H9 (cell line): Measurements from ENCODE around the gene SLAMF1. TPM values are rescaled to one million over a fixed set of nuclear protein-coding genes. Genes with fewer than 3 reads are reported as not detected.
"Not testable (repeated sequence)": the region's sequence is repeated elsewhere in the genome, so short reads cannot be mapped to it uniquely, and the experiment has no call there.

Source experiments
- DNase-seq: peaks from one replicate; pipeline ENCODE4 v3.0.0-alpha.2; 2017
- H2AFZ ChIP-seq: one replicate; pipeline ENCODE4 v1.6.1; 2013; ENCODE audit warnings: mild to moderate bottlenecking, low read length, control low read depth, moderate library complexity
- H2AK5ac ChIP-seq: 2 replicates; pipeline ENCODE4 v1.6.1; 2013; ENCODE audit warnings: low read length, control low read depth, mixed read lengths; ENCODE audit not compliant: insufficient read length
- H2BK120ac ChIP-seq: one replicate; pipeline ENCODE4 v1.6.1; 2013; ENCODE audit warnings: low read depth, mild to moderate bottlenecking, low read length, control low read depth, inconsistent platforms; ENCODE audit not compliant: poor library complexity, severe bottlenecking
- H2BK12ac ChIP-seq: 2 replicates; pipeline ENCODE4 v1.6.1; 2013; ENCODE audit warnings: low read length, control low read depth, mixed read lengths, low read depth; ENCODE audit not compliant: insufficient read length
- H2BK15ac ChIP-seq: 2 replicates; pipeline ENCODE4 v1.6.1; 2013; ENCODE audit warnings: low read depth, low read length, control low read depth
- H2BK20ac ChIP-seq: one replicate; pipeline ENCODE4 v1.6.1; 2013; ENCODE audit warnings: low read depth, mild to moderate bottlenecking, low read length, control low read depth, inconsistent platforms; ENCODE audit not compliant: poor library complexity, severe bottlenecking
- H2BK5ac ChIP-seq: 2 replicates; pipeline ENCODE4 v1.6.1; 2013; ENCODE audit warnings: low read length, control low read depth, mixed read lengths; ENCODE audit not compliant: insufficient read length
- H3K14ac ChIP-seq: 2 replicates; pipeline ENCODE4 v1.6.1; 2013; ENCODE audit warnings: low read length, control low read depth; ENCODE audit not compliant: insufficient read depth
- H3K18ac ChIP-seq: 2 replicates; pipeline ENCODE4 v1.6.1; 2013; ENCODE audit warnings: low read depth, mild to moderate bottlenecking, mixed read lengths, low read length, control low read depth; ENCODE audit not compliant: insufficient read length
- H3K23ac ChIP-seq: 2 replicates; pipeline ENCODE4 v1.6.1; 2013; ENCODE audit warnings: low read length, control low read depth, mixed read lengths, low read depth; ENCODE audit not compliant: insufficient read length
- H3K23me2 ChIP-seq: 2 replicates; pipeline ENCODE4 v1.6.1; 2013; ENCODE audit warnings: low read depth, mild to moderate bottlenecking, mixed read lengths, low read length, control low read depth; ENCODE audit not compliant: insufficient read length, poor library complexity, severe bottlenecking
- H3K27ac ChIP-seq: 2 replicates; pipeline ENCODE4 v1.5.1; 2013; ENCODE audit warnings: low read length, control low read depth, mixed read lengths, low read depth; ENCODE audit not compliant: insufficient read length
- H3K27me3 ChIP-seq: 2 replicates; pipeline ENCODE4 v1.6.1; 2013; ENCODE audit warnings: low read length, control low read depth, inconsistent platforms; ENCODE audit not compliant: insufficient read depth
- H3K4ac ChIP-seq: 2 replicates; pipeline ENCODE4 v1.6.1; 2013; ENCODE audit warnings: low read depth, mild to moderate bottlenecking, control low read depth, inconsistent platforms, low read length, moderate library complexity
- H3K4me1 ChIP-seq: 2 replicates; pipeline ENCODE4 v1.6.1; 2013; ENCODE audit warnings: low read length, control low read depth, inconsistent platforms; ENCODE audit not compliant: insufficient read depth
- H3K4me2 ChIP-seq: 2 replicates; pipeline ENCODE4 v1.6.1; 2013; ENCODE audit warnings: low read length, control low read depth, mixed read lengths; ENCODE audit not compliant: insufficient read length, insufficient read depth
- H3K56ac ChIP-seq: 2 replicates; pipeline ENCODE4 v1.6.1; 2013; ENCODE audit warnings: low read depth, mild to moderate bottlenecking, mixed read lengths, low read length, control low read depth; ENCODE audit not compliant: insufficient read length
- H3K79me1 ChIP-seq: 2 replicates; pipeline ENCODE4 v1.6.1; 2013; ENCODE audit warnings: low read depth, mild to moderate bottlenecking, moderate library complexity, low read length, control low read depth, inconsistent platforms; ENCODE audit not compliant: insufficient read depth, poor library complexity, severe bottlenecking
- H3K79me2 ChIP-seq: 2 replicates; pipeline ENCODE4 v1.6.1; 2013; ENCODE audit warnings: low read length, control low read depth, inconsistent platforms; ENCODE audit not compliant: insufficient read depth
- H3K9ac ChIP-seq: 2 replicates; pipeline ENCODE4 v1.6.1; 2013; ENCODE audit warnings: low read length, control low read depth, mixed read lengths; ENCODE audit not compliant: insufficient read length; ENCODE audit errors: extremely low read depth
- H3K9me3 ChIP-seq: one replicate; pipeline ENCODE4 v1.6.1; 2013; ENCODE audit warnings: low read depth, low read length, inconsistent platforms; ENCODE audit not compliant: control insufficient read depth
- H3T11ph ChIP-seq: one replicate; pipeline ENCODE4 v1.6.1; 2013; ENCODE audit warnings: mild to moderate bottlenecking, low read length, control low read depth, inconsistent platforms
- H4K20me1 ChIP-seq: one replicate; pipeline ENCODE4 v1.6.1; 2013; ENCODE audit not compliant: control insufficient read depth, insufficient read length, insufficient read depth
- H4K5ac ChIP-seq: 2 replicates; pipeline ENCODE4 v1.6.1; 2013; ENCODE audit warnings: low read depth, mild to moderate bottlenecking, mixed read lengths, low read length, control low read depth; ENCODE audit not compliant: insufficient read length
- H4K8ac ChIP-seq: replicated peaks from 2 replicates; pipeline ENCODE4 v1.6.1; 2013; ENCODE audit warnings: low read length, control low read depth, mixed read lengths, low read depth; ENCODE audit not compliant: insufficient read length
- H4K91ac ChIP-seq: 2 replicates; pipeline ENCODE4 v1.6.1; 2013; ENCODE audit warnings: low read depth, mild to moderate bottlenecking, moderate library complexity, mixed read lengths, low read length, control low read depth; ENCODE audit not compliant: insufficient read length
- H3K27ac Mint-ChIP-seq, 3 experiments: 2 replicates in 2 of 3; 3 replicates in 1 of 3; pipeline ENCODE4 v1.8.0; 2020 to 2021; ENCODE audit warnings: mixed read lengths in 3 of 3, mild to moderate bottlenecking in 1 of 3, moderate library complexity in 1 of 3
- H3K27me3 Mint-ChIP-seq: 2 replicates; pipeline ENCODE4 v1.8.0; 2021; ENCODE audit warnings: low read depth, mild to moderate bottlenecking, moderate library complexity, mixed read lengths
- H3K36me3 Mint-ChIP-seq, 3 experiments: 2 replicates in 2 of 3; 3 replicates in 1 of 3; pipeline ENCODE4 v1.8.0; 2020 to 2021; ENCODE audit warnings: low read depth in 3 of 3, mixed read lengths in 3 of 3; ENCODE audit not compliant: insufficient read depth in 1 of 3
- H3K4me1 Mint-ChIP-seq, 2 experiments: 2 replicates each; pipeline ENCODE4 v1.8.0; 2020; ENCODE audit warnings: mixed read lengths in 2 of 2
- H3K4me3 Mint-ChIP-seq, 2 experiments: 2 replicates in 1 of 2; 3 replicates in 1 of 2; pipeline ENCODE4 v1.8.0; 2020 to 2021; ENCODE audit warnings: mild to moderate bottlenecking in 2 of 2, mixed read lengths in 2 of 2, moderate library complexity in 1 of 2
- H3K9me3 Mint-ChIP-seq, 2 experiments: 2 replicates in 1 of 2; 3 replicates in 1 of 2; pipeline ENCODE4 v1.8.0; 2020; ENCODE audit warnings: mild to moderate bottlenecking in 2 of 2, mixed read lengths in 2 of 2, moderate library complexity in 1 of 2
- CTCF ChIP-seq: fragments of 200-600 bp; sonication (generic); conservative IDR thresholded peaks from 3 replicates; pipeline ENCODE4 v1.8.0; 2021; ENCODE audit warnings: antibody characterized with exemption, mild to moderate bottlenecking
- WGBS: extraction: QIAGEN DNeasy Blood & Tissue Kit; methylation state at CpG from one replicate; pipeline ENCODE4 v1.1.7; 2013; ENCODE audit warnings: missing lambda C conversion rate, low lambda C conversion rate, mixed read lengths; ENCODE audit not compliant: insufficient read length; ENCODE audit errors: extremely low coverage; 5-methylcytosine and 5-hydroxymethylcytosine counted together
- total RNA-seq: library from RNA; stranded (reverse); gene quantifications from 2 replicates; pipeline ENCODE4 v1.2.1, GENCODE V29; 2021

SLAMF1 gene
- total RNA-seq, 1 experiment from 2014 or later, result not detected

- Histone ChIP-seq H3K27me3 (no peaks in the 10 kb centered on the region), H2BK5ac (no peak overlapping the region), H2AK5ac (no peak overlapping the region), H3T11ph (peak overlapping the region; percentile 72), H4K20me1 (no peaks in the 10 kb centered on the region), H4K91ac (peak overlapping the region; percentile 25), H4K5ac (no peak overlapping the region), H3K4me2 (no peak overlapping the region), H3K9ac (no peak overlapping the region), H3K4ac (peak overlapping the region; percentile 75), H3K23me2 (no peaks in the 10 kb centered on the region), H3K79me2 (no peaks in the 10 kb centered on the region), H3K56ac (no peak overlapping the region), H2BK120ac (no peak overlapping the region), H2BK20ac (no peak overlapping the region), H3K27ac (peak overlapping the region; percentile 89), H3K14ac (no peak overlapping the region), H2BK15ac (no peak overlapping the region), H2BK12ac (peak overlapping the region; percentile 95), H2AFZ (no peak overlapping the region), H3K23ac (no peak overlapping the region), H3K9me3 (no peaks in the 10 kb centered on the region), H3K4me1 (peaks cover 13% of the 10 kb centered on the region; the same call in 1 of the 2 replicates), H3K79me1 (no peaks in the 10 kb centered on the region), H4K8ac (no peak overlapping the region), H3K18ac (peak overlapping the region; percentile 79)
- peaks cover 37 to 53% of the 10 kb centered on the region in 2 experiments for H3K4me1 Mint-ChIP-seq
- no peaks in the 10 kb centered on the region; a peak in 2 of 5 replicates for H3K9me3 Mint-ChIP-seq
- H3K36me3 Mint-ChIP-seq, result peaks cover 0 to 5% (median 2%) of the 10 kb centered on the region in 3 experiments; a peak in 3 of 7 replicates
- H3K27ac Mint-ChIP-seq, result peak overlapping the region; percentile 95 to 99 (median 95)
- DNase-seq, result no peak
- no CpG with 5 or more reads among the region's 9 CpGs for WGBS
- no peak for TF ChIP-seq CTCF
- peak overlapping the region in 1 of 2 experiments; percentile 4; a peak in 2 of 5 replicates for H3K4me3 Mint-ChIP-seq
- no peaks in the 10 kb centered on the region; the same call in 1 of the 2 replicates for H3K27me3 Mint-ChIP-seq
These were observed 6.2 kb upstream of the SLAMF1 start for GRCh38 chr1:160652924-160653619.

- H4K20me1 ChIP-seq, H2AK5ac ChIP-seq, H4K5ac ChIP-seq, H3K79me2 ChIP-seq, H4K8ac ChIP-seq, H2BK15ac ChIP-seq, H3K27me3 ChIP-seq, H2BK12ac ChIP-seq, H3K56ac ChIP-seq, H2AFZ ChIP-seq, H3K14ac ChIP-seq, H3K23me2 ChIP-seq, H3K23ac ChIP-seq, H2BK120ac ChIP-seq, H3K36me3 Mint-ChIP-seq, H3K18ac ChIP-seq, H3K4me2 ChIP-seq, H2BK5ac ChIP-seq, H3K9me3 ChIP-seq, H3K27me3 Mint-ChIP-seq, H3K9ac ChIP-seq, H3K79me1 ChIP-seq, H2BK20ac ChIP-seq, H3T11ph ChIP-seq, H4K91ac ChIP-seq, H3K9me3 Mint-ChIP-seq: not testable (repeated sequence)
- Mint-ChIP-seq H3K27ac (peak overlapping the region; percentile 95 to 99 (median 95)), H3K4me1 (peaks cover 37 to 45% of the 10 kb centered on the region in 2 experiments), H3K4me3 (peak overlapping the region; percentile 4 to 24; a peak in 2 of 5 replicates)
- peak overlapping the region; percentile 75; the same call in 1 of the 2 replicates for H3K4ac ChIP-seq
- no CpG with 5 or more reads among the region's 8 CpGs for WGBS
- peak overlapping the region; percentile 89 for H3K27ac ChIP-seq
- H3K4me1 ChIP-seq, result peaks cover 13% of the 10 kb centered on the region; the same call in 1 of the 2 replicates
- peak; percentile 87 for DNase-seq
These were observed 5.3 kb upstream of the SLAMF1 start for GRCh38 chr1:160652065-160652641.
